NCI-H187 treated with DMSO at 0.1 percent for 48 hours (cell line): Measurements from ENCODE around the gene IGSF21.
"Not testable (repeated sequence)": the region's sequence is repeated elsewhere in the genome, so short reads cannot be mapped to it uniquely, and the experiment has no call there.

Experiments used
- DNase-seq: peaks from one replicate; lab custom pipeline; 2025; lab: John Stamatoyannopoulos, UW

Gene IGSF21

DNA sequence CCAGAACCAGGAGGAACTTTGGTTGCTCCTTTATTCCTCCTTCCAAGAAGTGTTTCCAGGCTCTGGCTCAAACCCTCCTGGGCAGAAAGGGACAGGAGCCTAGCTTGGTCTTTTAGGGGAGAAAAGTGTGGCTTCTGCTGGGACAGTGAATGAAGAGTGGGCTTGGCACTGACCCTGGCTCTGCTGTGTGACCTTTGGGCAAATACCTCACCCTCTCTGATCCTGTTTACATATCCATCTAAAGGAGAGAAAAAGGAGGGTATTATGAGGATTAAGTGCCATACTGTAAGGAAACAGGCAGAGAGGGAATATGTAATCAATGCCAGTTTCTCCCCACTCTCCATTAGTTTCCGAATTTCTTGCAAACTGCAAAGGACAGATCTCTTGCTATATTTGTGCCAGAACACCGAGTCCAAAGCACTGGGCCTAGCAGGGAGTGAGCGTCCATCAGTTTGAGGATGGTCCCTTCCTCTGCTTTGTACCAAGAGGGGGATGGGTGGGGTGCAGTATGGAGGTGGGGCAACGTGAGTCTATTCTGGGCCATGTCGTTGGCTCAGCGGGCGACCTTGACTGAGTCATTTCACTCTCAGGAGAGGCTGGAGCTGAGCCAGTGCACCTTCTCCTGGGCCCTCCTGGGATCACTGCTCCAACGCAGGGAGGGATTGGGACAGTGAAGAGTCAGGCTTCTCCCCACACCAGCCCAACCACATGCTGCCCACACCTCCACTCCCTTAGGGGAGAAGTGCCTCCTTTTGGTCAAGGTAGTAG, 38.4 kb downstream of the IGSF21 start:
- no peak for DNase-seq

DNA sequence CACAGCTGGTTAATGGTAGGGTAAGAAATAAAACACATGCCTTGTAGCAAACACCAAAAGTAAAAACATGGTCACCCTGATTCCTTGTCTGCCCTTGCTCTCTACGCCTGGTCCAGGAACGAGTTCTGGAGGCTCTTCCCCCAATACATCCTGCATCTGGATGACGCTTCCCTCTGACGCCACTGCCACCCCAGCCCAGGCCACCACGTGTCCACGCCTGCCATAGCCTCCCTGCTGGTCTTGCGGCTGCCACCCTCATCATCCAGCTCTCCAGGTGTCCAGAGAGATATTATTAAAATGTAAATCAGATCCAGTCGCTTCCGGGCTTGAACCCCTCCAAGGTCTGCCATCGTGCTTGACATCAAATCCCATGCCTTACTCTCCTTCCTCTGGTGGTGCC, 39.3 kb downstream of the IGSF21 start:
- DNase-seq: no peak

DNA sequence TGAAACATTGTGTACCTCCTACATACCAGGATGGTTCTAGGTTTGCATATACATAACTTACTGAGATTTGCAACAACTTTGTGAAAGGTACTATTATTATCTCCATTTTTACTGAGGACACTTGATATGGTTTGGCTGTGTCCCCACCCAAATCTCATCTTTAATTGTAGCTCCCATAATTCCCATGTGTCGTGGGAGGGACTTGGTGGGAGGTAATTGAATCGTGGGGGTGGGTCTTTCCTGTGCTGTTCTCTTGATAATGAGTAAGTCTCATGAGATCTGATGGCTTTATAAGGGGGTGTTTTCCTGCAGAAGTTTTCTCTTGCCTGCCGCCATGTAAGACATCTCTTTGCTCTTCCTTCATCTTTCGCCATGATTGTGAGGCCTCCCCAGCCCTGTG, 40.1 kb downstream of the IGSF21 start:
- DNase-seq: no peak

DNA sequence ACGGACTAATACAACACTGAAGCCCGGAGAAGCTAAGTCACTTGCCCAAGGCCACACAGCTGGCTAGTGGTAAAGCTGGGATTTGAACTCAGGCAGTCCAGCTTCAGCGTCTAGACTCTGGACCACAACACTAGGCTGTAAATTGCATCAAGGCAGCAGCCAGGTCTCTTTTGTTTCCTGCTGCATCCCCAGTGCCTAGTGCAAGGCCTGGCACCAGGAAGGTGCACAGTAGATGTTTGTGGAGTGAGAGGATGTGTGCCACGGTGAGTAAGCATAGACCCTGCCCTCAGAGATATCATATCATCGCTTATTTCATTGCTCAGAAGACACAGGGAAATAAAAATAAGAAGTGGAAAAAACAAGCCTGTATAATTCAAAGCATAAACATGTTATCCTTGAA, 40.9 kb downstream of the IGSF21 start:
- DNase-seq: no peak

DNA sequence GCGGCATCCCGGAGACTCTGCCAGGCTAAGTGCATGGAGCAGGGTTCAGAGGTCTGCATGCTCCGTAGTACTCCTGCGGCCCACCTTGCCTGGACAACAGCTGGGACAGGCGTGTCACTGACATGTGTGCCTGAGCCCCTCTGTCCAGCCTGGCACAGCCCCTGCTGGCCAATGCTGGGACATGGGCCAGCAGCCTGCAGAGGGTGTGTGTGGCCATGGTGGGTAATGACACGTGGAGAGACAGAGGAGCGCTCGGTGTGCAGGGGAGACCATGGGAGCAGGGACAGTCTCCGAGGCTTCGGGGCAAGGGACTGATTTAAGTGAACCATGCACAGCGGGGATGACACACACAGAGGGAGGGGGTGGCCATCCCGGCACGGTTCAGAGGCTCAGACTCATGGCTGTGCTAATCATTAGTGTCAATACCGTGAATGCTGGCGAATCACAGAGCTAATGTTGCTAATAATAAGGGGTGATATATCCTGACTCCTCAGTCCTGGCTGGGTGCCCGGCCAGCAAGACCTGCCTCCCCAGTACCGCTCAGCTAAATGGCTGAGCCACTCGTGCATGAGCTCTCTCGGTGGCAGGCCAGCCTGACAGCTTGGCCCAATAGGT, 41.5 kb downstream of the IGSF21 start:
- no peak for DNase-seq

DNA sequence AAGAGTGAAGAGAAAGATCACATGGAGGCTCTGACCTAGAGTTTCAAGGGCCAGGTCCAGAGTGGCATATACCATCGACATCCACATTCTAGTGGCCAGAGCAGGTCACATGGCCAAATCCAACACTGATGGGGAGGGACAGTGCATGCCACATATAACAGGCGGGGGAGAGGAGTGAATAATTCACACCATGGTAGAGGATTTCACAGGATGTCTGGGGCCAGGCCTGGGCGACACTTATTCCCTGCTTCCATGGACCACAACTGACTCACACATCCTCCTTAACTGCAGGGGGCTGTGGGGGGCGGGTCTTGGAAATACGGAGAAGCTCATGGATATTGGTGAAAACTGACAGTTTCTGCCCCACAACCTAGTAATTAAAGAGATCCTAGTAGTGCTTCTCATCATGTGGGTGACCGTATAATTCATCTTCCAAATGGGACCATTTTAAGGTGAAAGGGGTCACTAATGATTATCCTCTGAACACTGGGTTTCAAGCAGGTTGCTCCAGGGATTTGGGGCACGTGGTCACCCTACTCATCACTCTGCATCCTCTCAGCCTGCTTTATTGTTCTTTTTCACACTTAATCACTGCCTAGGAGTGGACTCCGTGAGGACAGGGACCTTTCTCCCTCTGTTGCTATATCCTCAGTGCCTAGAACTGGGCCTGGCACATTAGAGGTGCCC, 44.0 kb downstream of the IGSF21 start:
- no peak for DNase-seq

DNA sequence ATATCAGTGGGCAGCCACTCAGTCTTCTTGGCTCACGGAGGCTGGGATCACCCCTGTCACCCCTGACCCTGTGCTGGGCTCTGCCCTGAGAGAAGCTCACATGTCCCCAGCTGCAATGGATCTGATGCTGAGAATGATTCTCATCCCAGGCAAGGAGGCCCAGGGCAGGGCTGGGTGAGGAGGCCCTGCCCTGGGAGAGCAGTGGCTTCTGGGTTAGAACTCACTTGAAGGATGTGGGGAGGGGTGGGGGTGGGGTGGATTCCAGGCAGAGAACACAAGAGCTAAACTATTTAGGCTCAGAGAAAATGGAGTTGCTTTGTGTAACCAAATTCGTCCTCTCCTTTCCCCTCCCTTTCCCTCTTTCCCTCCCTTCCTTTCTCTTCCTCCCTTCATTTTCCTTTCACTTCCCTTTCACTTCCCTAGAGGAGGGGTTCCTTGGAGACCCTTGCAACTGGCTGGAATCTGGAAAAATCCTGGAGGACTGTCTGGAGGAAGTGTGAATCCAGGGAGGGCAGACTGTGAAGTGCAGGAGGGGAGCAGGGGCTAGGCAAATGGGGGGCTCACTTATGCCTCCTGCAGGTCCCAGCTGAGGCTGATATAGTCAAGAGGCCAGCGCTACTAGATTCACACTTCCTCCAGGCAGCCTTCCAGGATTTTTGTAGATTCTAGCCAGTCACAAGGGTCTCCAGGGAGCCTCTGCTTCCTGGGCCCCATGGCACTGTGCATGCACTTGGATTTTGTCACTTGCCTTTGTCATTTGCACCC, 47.0 kb downstream of the IGSF21 start:
- no peak for DNase-seq

DNA sequence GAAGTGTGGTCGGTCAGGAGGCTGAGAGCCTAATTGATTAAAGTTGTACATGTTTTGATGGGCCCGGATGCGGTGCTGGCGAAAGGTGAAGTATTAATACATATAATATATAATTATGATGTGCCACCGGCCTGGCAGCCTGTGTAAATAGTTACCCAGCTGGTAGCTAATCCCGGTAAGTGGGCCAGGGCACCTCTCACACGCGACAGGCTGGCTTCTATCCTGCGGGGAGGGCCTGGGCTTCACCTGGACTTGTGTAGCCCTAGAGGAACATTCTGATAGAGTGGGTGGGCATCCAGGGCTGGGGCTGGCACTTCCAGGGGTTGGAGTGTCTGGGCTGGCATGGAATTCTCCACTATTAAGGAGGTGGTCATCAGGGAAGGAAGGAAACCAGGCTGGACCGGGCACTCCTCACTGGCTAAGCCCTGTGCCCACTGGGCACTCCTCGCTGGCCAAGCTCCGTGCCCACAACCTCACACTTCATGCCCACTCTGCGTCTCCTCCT, 48.3 kb downstream of the IGSF21 start:
- DNase-seq: no peak

DNA sequence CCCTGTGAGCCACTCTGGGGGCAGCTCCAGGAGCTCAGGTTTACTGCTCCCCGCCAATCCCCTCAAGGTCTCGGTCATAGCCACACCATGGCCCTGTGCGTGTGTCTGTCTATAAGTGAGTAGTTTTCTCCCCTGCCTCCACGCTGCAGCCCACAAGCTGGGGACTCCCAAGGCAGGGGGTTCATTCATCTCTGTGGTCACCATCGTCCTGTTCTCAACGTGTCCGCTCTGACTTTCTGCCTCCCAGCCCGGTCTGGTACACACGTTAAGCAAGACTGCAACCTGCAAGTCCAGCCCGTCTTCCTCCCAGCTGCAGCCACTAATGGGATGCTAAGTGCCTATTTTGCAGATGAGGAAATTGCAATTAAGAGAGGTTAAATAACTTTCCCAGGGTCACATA, 49.8 kb downstream of the IGSF21 start:
- DNase-seq: no peak

DNA sequence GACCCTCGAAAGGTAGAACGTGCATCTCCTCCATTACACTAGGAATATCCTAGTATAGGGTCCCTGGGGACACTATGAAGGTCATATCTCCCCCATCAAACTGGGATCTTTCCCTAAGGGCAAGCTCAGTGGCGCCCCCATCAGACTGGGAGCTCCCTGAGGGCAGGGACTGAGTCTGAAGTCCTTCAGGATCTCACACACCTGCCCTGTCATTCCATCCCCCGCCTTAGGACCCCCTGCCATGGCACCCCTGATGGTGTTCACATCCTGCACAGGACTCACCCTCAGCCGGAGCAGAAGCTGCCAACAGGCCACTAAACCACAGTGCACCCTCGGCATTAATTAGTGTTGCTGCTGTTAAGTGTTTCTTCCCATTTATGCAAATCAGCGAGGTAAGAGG, 50.4 kb downstream of the IGSF21 start:
- no peak for DNase-seq

DNA sequence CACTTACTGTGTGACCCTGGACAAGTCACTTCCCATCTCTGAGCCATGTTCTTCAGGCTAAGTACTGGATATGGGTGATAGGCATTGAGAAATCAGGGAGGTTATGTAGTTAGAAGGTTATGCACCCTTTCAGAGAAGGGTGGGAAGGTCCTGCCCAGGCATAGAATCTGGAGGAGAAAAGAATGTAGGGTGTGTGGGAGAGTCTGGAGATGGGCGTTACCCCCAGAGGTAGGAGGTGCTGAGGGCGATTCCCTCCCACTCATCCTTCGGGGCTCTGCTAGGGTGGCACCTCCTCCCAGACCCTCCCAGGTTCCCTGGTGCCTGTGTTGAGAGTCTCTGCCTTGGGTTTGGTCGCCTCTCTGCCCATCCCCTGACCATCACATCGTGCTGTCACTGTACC, 51.1 kb downstream of the IGSF21 start:
- no peak for DNase-seq

DNA sequence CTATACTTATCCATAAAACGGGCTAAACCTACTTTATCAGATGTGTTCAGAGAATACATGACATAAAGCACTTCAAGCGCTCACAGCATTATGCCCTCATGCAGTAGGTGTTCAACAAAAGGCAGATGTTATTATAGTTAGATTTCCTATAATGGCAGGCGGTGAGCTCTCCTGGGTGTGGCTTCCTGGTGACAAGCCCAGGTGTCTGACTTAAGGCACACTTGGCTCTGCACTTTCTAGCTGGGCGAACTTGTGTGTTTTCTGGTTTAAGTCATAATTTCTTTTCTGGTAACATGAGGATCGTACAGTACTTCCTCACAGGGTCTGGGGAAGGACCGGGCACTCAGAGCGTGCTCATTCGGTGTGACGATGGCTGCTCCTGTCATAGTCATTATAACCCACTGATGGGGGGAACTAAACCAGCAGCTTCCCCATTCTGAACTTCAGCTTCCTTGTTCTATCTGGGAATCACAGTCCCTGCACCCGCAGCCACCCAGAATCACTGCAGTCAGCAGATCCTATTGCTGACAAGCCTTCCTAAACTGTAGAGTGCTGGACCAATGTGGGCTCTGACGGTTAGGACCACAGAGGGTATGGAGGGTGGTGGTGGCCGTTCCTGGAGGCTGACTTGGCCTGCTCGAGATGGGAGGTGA, 52.8 kb downstream of the IGSF21 start:
- DNase-seq: no peak

DNA sequence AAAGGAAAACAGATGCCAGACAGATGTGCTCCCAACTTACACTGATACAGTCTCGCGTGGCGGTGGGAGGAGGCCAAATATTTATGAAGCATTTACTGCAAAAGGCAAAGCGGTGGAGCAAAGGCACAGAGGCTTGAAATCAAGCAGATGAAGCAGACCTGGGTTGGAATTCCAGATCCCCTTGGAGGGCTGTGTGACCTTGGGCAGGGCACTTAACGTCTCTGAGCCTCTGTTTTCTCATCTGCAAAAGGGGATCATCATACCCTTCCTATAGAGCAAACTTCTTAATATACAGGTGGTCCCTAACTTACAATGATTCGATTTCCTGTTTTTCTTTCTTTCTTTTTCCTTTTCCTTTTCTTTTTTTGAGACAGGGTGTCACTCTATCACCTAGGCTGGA, 54.1 kb downstream of the IGSF21 start:
- no peak for DNase-seq

DNA sequence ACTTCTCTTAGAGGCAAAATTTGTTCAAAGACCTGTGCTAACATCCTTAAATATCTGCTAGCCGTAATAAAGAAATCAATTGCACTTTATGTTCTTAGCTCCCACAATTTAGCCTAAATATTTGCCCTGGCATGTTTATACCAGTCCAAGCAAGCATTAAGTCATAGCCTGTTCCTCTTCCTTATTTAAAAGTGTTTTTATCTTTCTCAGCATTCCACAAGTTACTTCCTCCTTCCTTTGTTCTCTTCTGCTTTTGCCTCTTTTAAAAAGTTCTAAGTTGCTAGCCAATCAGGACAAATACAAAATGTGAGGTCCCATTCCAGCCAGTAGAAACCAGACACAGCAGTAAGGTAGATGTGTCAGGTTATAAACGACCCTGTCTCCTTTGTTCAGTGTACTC, 58.0 kb downstream of the IGSF21 start:
- DNase-seq: not testable (repeated sequence)

DNA sequence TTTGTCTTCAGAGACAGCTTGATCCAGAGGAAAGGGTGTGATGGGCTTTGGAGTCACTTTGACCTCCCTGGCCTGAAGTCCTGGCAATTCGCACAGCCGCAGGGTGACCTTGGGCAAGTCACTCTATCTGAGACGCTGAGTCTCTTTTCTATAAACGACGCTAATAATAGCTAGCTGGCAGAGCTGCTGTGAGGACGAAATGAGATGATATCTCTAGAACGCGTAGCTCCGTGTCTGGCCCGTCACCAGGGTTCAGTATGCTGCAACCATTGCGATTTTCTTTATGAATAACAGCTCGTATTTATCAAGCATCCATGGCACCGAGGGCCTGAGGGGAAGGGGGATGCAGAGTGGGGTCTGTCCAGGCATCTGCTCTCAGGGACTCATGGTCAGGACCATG, 58.7 kb downstream of the IGSF21 start:
- no peak for DNase-seq

DNA sequence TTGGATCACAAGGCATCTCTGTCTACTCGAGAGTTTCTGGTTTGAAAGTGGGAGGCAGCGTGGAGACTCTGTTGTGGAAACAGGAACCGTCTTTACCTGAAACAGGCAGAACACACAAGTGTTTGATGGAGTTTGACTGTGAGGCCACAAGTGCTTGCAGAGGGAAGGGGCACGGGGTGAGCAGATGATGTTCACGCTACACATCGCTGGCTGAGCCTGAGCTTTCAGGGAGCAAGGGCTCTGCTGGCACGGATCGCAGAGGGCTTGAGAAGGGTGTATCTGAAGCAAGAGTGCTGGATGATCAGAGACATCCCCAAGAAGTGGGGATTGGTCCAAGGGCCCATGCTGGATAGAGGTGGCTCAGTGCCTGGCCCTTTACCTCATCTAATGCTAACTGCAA, 59.3 kb downstream of the IGSF21 start:
- DNase-seq: no peak

DNA sequence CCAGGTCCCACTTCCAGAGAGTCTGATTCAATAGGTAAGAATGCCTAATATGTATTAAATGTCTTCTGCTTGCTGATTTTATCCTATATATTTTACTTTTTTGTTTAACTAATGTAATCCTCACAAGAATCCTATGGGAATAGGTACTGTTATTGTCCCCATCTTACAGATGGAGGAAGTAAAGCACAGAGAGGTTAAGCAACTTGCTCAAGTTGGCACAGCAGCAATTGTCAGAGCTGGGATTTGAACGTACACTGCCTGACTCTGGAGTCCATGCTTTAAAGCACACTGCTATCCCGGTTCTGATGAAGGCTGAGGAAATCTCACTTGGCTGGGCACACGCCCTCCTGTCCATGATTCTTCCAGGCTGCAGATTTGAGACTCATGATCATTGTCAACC, 62.8 kb downstream of the IGSF21 start:
- no peak for DNase-seq

DNA sequence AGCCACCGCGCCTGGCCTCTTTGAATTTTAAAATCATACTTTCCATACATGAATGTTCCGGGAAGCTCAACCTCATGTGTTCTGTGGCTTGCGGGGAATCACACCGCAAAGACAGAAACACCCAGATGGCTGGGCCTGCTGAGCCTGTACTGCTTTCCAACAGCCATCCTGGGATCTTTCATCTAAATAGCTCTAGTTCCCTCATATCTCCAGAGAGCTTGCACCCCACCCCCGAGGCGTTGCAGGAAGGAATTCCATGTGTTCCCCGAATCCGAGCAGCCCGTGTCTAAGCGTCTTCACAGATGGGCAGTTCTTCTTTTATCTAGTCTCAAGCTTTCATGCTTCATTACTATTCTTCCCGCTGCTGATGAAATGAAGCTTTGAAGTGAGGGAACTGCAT, 66.4 kb downstream of the IGSF21 start:
- DNase-seq: no peak

DNA sequence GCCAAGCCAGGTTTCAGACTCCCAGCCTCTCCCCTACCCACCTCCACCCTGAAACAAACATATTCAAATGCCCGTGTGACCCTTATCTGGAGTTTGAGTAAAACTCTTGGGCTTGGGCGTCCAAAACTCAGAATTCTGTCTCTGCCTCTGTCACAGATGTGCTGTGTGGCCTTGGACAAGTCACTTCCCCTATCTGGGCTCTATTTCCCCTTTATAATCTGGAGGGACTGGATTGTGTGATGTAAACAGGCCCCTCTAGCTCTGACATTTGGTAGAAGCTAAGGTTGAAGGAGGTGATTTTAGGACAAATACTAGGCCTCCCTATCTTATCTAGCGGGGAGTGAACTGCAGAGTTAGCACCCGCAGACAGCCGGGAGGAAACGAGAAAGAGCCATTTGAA, 67.5 kb downstream of the IGSF21 start:
- DNase-seq: no peak

DNA sequence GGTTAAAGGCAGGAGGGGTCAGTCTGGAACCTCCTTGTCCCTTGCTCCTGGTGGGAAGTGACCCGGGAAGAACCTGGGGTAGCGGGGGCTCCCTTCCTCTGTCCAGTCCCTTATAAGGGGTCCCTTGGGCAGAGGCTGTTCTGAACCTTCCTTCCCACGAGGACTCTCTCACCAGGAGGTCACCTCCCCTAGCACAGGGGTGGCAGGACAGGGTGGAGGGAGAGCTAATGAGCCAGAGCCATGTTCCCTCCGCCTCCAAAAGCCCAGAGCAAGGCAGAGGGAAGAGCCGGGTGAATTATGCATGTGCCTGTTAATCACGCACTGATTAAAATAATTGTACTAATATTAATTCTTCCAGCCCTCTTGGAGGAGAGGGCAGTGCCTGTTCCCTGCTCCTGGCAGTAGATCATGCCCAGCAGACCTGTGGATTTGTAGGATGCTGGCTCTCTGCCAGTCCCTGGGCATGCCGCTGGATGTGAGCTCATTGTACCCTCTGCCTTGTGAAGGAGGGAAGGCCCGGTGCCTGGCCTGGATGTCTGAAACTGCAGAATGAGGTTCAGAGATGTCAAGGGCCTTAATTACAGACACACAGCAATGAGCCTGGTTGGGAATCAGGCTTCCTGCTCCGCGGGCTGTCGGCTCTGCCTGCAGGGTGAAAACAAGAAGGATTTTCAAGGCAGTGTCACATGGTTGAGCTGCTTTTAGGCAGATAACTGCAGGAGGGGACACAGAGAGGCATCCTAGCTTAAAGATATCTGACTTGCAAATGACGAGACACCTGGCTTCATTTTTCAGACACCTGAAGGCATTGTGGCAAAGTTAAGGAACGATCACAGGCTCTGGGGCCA, 68.2 kb downstream of the IGSF21 start:
- no peak for DNase-seq

DNA sequence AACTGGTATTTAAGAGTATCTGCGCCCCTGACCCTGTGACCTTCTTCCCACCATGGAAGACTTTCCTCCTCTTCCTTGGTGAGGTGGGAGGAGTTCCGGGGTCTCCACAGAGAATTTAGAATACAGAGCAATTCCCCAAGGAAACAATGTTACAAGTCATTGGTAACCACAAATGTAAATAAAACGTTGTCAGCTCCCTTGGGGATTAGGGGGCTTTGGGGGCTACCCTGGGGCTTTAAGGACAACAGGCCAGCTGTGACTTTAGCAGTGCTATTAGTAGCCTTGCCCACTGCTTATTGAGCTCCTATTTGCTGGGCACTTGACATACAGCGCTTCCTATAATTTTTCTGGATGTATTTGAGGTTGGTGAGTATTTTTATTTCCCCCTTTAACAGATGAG, 69.0 kb downstream of the IGSF21 start:
- no peak for DNase-seq
